Heart left ventricle (tissue), 16 donors: ENCODE results near the gene MARCO. TPM values are rescaled to one million over a fixed set of nuclear protein-coding genes. Genes with fewer than 3 reads are reported as not detected.
A peak's percentile ranks its signal among the peaks of the same experiment; 100 is the strongest.
"Not testable (repeated sequence)": the region's sequence is repeated elsewhere in the genome, so short reads cannot be mapped to it uniquely, and the experiment has no call there.

Experiments
- ATAC-seq, 4 donors: fragments of 200-7000 bp; cut with Tn5 transposase; one replicate each; pipeline ENCODE4 v1.9.1; 2020 to 2022; ENCODE audit warnings: moderate library complexity in 4 of 4, mild to moderate bottlenecking in 3 of 4, moderate number of reproducible peaks in 1 of 4
- DNase-seq, 5 donors: peaks; one replicate each; pipeline ENCODE4 v3.0.0-alpha.2; 2020
- H3K27ac ChIP-seq, 12 donors: fragments of 200-600 bp; sonication (generic) in 4 of 12; one replicate each; pipeline versions ENCODE4 v1.5.0 to v1.8.0; 2016 to 2022; ENCODE audit warnings: mild to moderate bottlenecking in 2 of 12
- H3K27me3 ChIP-seq, 9 donors: fragments of 200-600 bp; sonication (generic) in 2 of 9; one replicate each; pipeline versions ENCODE4 v1.5.1 to v1.8.0; 2016 to 2022; ENCODE audit warnings: mild to moderate bottlenecking in 3 of 9
- H3K36me3 ChIP-seq, 9 donors: fragments of 200-600 bp; sonication (generic) in 2 of 9; one replicate each; pipeline versions ENCODE4 v1.5.0 to v1.8.0; 2018 to 2022; ENCODE audit warnings: mild to moderate bottlenecking in 2 of 9
- H3K4me1 ChIP-seq, 12 donors: fragments of 200-600 bp; sonication (generic) in 4 of 12; one replicate each; pipeline versions ENCODE4 v1.5.0 to v1.8.0; 2016 to 2022; ENCODE audit warnings: mild to moderate bottlenecking in 3 of 12
- H3K4me3 ChIP-seq, 12 donors: fragments of 200-600 bp; sonication (generic) in 4 of 12; one replicate each; pipeline versions ENCODE4 v1.5.0 to v1.8.0; 2017 to 2022; ENCODE audit warnings: mild to moderate bottlenecking in 9 of 12, moderate library complexity in 4 of 12
- H3K9me3 ChIP-seq, 12 donors: fragments of 200-600 bp; sonication (generic) in 4 of 12; one replicate each; pipeline versions ENCODE4 v1.5.0 to v1.8.0; 2016 to 2022; ENCODE audit warnings: mild to moderate bottlenecking in 1 of 12
- CTCF ChIP-seq, 12 donors: fragments of 200-600 bp; sonication (generic) in 4 of 12; IDR thresholded peaks; one replicate each; pipeline versions ENCODE4 v1.5.0 to v1.8.0; 2018 to 2022; ENCODE audit warnings: antibody characterized with exemption in 12 of 12, mild to moderate bottlenecking in 5 of 12
- POLR2A ChIP-seq, 2 donors: fragments of 450-650 bp; IDR thresholded peaks; one replicate each; pipeline ENCODE4 v1.6.1; 2017; ENCODE audit warnings: antibody characterized with exemption in 2 of 2, mild to moderate bottlenecking in 2 of 2, moderate library complexity in 2 of 2
- WGBS, 4 donors: extraction: QIAGEN DNeasy Blood & Tissue Kit in 2 of 4; methylation state at CpG; one replicate each; pipeline versions ENCODE4 v1.1.5 to v1.1.7; 2013 to 2018; 5-methylcytosine and 5-hydroxymethylcytosine counted together
- intact Hi-C, 10 donors: fragments of 100-400 bp; cut with DNase I; formaldehyde crosslinking; loops; one replicate each; pipeline versions ENCODE4 v1.11.1 to v1.14.2; 2022
- polyA plus RNA-seq, 2 donors: library from polyadenylated mRNA; stranded (reverse); fragments of 200-250 nt; gene quantifications; one replicate each; pipeline ENCODE4 v1.2.3, GENCODE V29; 2013
- total RNA-seq, 9 donors: library from RNA; depleted of rRNA in 2 of 9; stranded (reverse); fragments of >200 nt in 2 of 9; fragmentation: NEBNext Ultra II Directional in 3 of 9; extraction: Animal tissue kit (Norgen Biotek cat#: 25700) in 3 of 9; gene quantifications; one replicate each; pipeline versions ENCODE4 v1.1.0 to v1.2.4, GENCODE V29; 2016 to 2023
- donor health status: ischemic (EF 13 %, LVEDD 7.1; RV severe dilation, severe dysfunction).
- donor health status: healthy with polysubstance abuse.
- donor health status: DM: no; HTN: yes; CAD: no.
- donor health status: DM: no; HTN: no; CAD: no.
- donor health status: ischemic (EF 25% LVEDD 6.9; RV normal size, moderate dysfunction).
- donor health status: ischemic (EF 25% LVEDD 5.7; RV mildly dilated, moderate dysfunction).
- donor health status: healthy.
- donor health status: DM: yes; HTN: yes; CAD: no.
- donor health status: ischemic (EF 35%, LVEDD 5.7; RV mildly dilated, moderate dysfunction).
- donor health status: nonischemic (EF 11% LVEDD 7.7; RV severe dilation, severe dysfunction).
- donor health status: DM: yes; HTN: yes; CAD: no.
- donor health status: PGD.
- donor health status: ischemic (EF 29% LVEDD 5.4; RV normal size, mild dysfunction).
- donor health status: nonischemic (EF 23%, LVEDD 6.1; RV moderate dilation, normal function).

Gene MARCO
- total and polyA plus RNA-seq, 11 donors, result 0.19 to 162 (median 6.0) TPM

GRCh38 chr2:118993392-118993752, 51.4 kb downstream of the MARCO start:
- TF ChIP-seq CTCF (IDR thresholded peaks at IDR 0.05), result no peak
- no peak for TF ChIP-seq POLR2A (IDR thresholded peaks at IDR 0.05)
- intact Hi-C loops, result no loop called here
- no peak for ATAC-seq
- Histone ChIP-seq H3K36me3 (no peaks in the 10 kb centered on the region), H3K27ac (no peak overlapping the region), H3K27me3 (peaks cover 0 to 8% (median 0%) of the 10 kb centered on the region in 9 donors), H3K4me3 (no peak overlapping the region), H3K4me1 (no peaks in the 10 kb centered on the region), H3K9me3 (no peaks in the 10 kb centered on the region)
- DNase-seq, result no peak
- WGBS, 4 donors, result 80 to 90% (median 84%) methylated on average over 4 of the region's 4 CpGs

- TF ChIP-seq POLR2A (IDR thresholded peaks at IDR 0.05) (no peak), CTCF (IDR thresholded peaks at IDR 0.05) (no peak)
- Histone ChIP-seq H3K4me3 (no peak overlapping the region), H3K27me3 (peaks cover 0 to 7% (median 0%) of the 10 kb centered on the region in 9 donors), H3K9me3 (no peaks in the 10 kb centered on the region), H3K4me1 (no peaks in the 10 kb centered on the region), H3K36me3 (no peaks in the 10 kb centered on the region), H3K27ac (no peak overlapping the region)
- DNase-seq, result peak in 1 of 5 donors; percentile 2
- WGBS, 4 donors, result 79 to 84% (median 83%) methylated on average over 14 of the region's 14 CpGs
- intact Hi-C loops, result no loop called here
- ATAC-seq, result no peak
Observed at GRCh38 chr2:118994172-118994700, 52.2 kb downstream of the MARCO start.

- Histone ChIP-seq H3K4me3 (no peak overlapping the region), H3K4me1 (no peaks in the 10 kb centered on the region), H3K27ac (no peak overlapping the region), H3K27me3 (peaks cover 0 to 7% (median 0%) of the 10 kb centered on the region in 9 donors), H3K9me3 (no peaks in the 10 kb centered on the region), H3K36me3 (no peaks in the 10 kb centered on the region)
- intact Hi-C loops, result no loop called here
- WGBS, 4 donors, result 63 to 78% (median 75%) methylated on average over 2 of the region's 2 CpGs
- ATAC-seq, result no peak
- DNase-seq, result peak in 1 of 5 donors; percentile 2
- no peak for TF ChIP-seq POLR2A (IDR thresholded peaks at IDR 0.05)
- TF ChIP-seq CTCF (IDR thresholded peaks at IDR 0.05), result no peak
Observed at GRCh38 chr2:118994778-118995177, 52.8 kb downstream of the MARCO start.

- H3K36me3 ChIP-seq, H3K27ac ChIP-seq, H3K4me3 ChIP-seq, H3K9me3 ChIP-seq, H3K4me1 ChIP-seq, ATAC-seq, DNase-seq, intact Hi-C loops: not testable (repeated sequence)
- H3K27me3 ChIP-seq, result peaks cover 0 to 11% (median 0%) of the 10 kb centered on the region in 9 donors
- WGBS, 4 donors, result 89 to 95% (median 94%) methylated on average over 3 to 4 of the region's 4 CpGs
Observed at GRCh38 chr2:119003856-119004255, 61.9 kb downstream of the MARCO start.

GRCh38 chr2:119004602-119005001, 62.6 kb downstream of the MARCO start:
- 65 to 70% (median 68%) methylated on average over 2 to 3 of the region's 3 CpGs for WGBS, 4 donors
- Histone ChIP-seq H3K27me3 (peaks cover 0 to 18% (median 0%) of the 10 kb centered on the region in 9 donors), H3K4me1 (peaks cover 0 to 4% (median 0%) of the 10 kb centered on the region in 12 donors), H3K9me3 (peaks cover 0 to 5% (median 0%) of the 10 kb centered on the region in 12 donors), H3K27ac (no peak overlapping the region), H3K4me3 (no peak overlapping the region), H3K36me3 (no peaks in the 10 kb centered on the region)
- intact Hi-C loops, result no loop called here
- TF ChIP-seq CTCF (IDR thresholded peaks at IDR 0.05) (no peak), POLR2A (IDR thresholded peaks at IDR 0.05) (no peak)
- DNase-seq, result no peak
- no peak for ATAC-seq
